ENCODE measurements around the gene PIAS1.
"Not testable (repeated sequence)": the region's sequence is repeated elsewhere in the genome, so short reads cannot be mapped to it uniquely, and the experiment has no call there.

The PIAS1 gene

GRCh38 chr15:68053701-68054627 is at the start of gene PIAS1:
TSS of gene PIAS1 (plus strand) at chr15:68054315. CDS start at chr15:68054327, 12 bp downstream.
- Histone ChIP-seq H3K27me3 (ENCODE audit: control insufficient read depth, insufficient read depth, low read length) (peaks cover 1% of the 10 kb centered on the region), H3K36me3 (ENCODE audit: control insufficient read depth, insufficient read depth, low read length) (no peaks in the 10 kb centered on the region), H3K4me1 (ENCODE audit: control insufficient read depth, insufficient read depth, low read length) (peaks cover 19% of the 10 kb centered on the region), H3K4me3 (ENCODE audit: low read length) (peak within 1 kb of the TSS; percentile 79), H3K9ac (ENCODE audit: low read length) (peak within 1 kb of the TSS; percentile 98), H3K9me3 (ENCODE audit: control insufficient read depth, low read length) (no peaks in the 10 kb centered on the region)

DNA sequence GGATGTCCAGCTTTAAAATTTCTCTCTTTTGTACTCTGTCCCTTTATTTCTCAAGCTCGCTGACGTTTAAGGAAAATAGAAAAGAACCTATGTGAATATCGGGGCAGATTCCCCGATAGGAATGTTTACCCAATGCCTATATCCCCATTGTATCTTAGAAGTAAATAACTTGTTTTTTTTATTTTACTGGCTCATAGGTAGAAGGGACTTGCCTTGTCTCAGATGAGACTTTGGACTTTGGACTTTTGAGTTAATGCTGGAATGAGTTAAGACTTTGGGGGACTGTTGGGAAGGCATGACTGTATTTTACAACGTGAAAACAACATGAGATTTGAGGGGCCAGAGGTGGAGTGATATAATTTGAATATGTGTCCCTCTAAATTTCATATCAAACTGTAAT is 46.5 kb upstream of the PIAS1 start:
- H3K4me3 ChIP-seq (ENCODE audit: low read length); H3K4me1 ChIP-seq (ENCODE audit: control insufficient read depth, insufficient read depth, low read length); H3K36me3 ChIP-seq (ENCODE audit: control insufficient read depth, insufficient read depth, low read length); H3K9ac ChIP-seq (ENCODE audit: low read length); H3K27me3 ChIP-seq (ENCODE audit: control insufficient read depth, insufficient read depth, low read length); H3K9me3 ChIP-seq (ENCODE audit: control insufficient read depth, low read length): not testable (repeated sequence)

DNA sequence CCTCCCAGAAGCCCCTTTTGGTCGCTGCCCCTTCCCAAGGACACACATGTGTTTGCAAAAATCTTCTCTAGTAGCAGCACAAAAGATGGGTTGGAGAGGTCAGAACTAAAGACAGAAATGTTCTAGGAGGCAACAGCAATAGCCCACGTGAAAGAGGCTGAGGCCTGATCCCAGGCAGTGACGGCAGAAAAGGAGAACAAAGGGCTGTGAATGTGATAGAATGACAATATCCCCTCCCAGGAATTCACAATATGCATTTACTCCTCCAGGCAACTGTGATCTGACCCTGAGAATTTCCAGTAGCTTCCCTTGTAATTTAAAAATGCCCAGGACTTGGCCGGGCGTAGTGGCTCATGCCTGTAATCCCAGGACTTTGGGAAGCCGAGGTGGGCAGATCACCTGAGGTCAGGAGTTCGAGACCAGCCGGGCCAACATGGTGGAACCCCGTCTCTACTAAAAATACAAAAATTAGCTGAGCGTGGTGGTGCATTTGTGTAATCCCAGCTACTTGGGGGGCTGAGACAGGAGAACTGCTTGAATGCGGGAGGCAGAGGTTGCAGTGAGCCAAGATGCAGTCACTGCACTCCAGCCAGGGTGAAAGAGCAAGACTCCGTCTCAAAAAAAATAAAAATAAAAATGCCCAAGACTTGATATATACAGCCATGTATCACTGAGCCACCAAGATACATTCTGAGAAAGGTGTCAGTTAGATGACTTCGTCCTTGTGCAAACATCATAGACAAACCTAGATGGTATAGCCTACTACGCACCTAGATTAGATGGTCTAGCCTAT is 43.6 kb upstream of the PIAS1 start:
- no peak overlapping the region for H3K9ac ChIP-seq (ENCODE audit: low read length)
- no peak overlapping the region for H3K4me3 ChIP-seq (ENCODE audit: low read length)
- no peaks in the 10 kb centered on the region for H3K9me3 ChIP-seq (ENCODE audit: control insufficient read depth, low read length)
- no peaks in the 10 kb centered on the region for H3K27me3 ChIP-seq (ENCODE audit: control insufficient read depth, insufficient read depth, low read length)
- peaks cover 19% of the 10 kb centered on the region for H3K4me1 ChIP-seq (ENCODE audit: control insufficient read depth, insufficient read depth, low read length)
- H3K36me3 ChIP-seq (ENCODE audit: control insufficient read depth, insufficient read depth, low read length), result no peaks in the 10 kb centered on the region

- Histone ChIP-seq H3K36me3 (ENCODE audit: control insufficient read depth, insufficient read depth, low read length) (no peaks in the 10 kb centered on the region), H3K4me1 (ENCODE audit: control insufficient read depth, insufficient read depth, low read length) (peaks cover 19% of the 10 kb centered on the region), H3K4me3 (ENCODE audit: low read length) (no peak overlapping the region), H3K9me3 (ENCODE audit: control insufficient read depth, low read length) (no peaks in the 10 kb centered on the region), H3K27me3 (ENCODE audit: control insufficient read depth, insufficient read depth, low read length) (no peaks in the 10 kb centered on the region), H3K9ac (ENCODE audit: low read length) (no peak overlapping the region)
These were observed 41.2 kb upstream of the PIAS1 start for GRCh38 chr15:68012911-68013310.

DNA sequence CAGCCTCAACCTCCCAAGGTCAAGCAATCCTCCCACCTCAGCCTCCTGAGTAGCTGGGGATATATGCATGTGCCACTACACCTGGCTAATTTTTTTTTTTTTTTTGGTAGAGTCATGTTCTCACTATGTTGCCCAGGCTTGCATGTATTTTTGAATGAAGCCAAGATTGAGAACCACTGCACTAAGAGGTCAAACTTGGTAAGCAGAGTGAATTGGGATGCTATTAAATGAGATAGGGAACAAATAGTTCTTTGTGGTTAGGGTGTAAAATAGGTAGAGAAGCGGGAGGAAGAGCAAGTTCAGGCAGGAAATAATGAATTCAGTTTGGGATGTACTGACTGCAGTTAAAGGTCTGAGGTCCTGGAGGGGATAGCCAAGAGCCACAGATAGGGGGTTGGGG is 39.9 kb upstream of the PIAS1 start:
- no peak overlapping the region for H3K4me3 ChIP-seq (ENCODE audit: low read length)
- H3K4me1 ChIP-seq (ENCODE audit: control insufficient read depth, insufficient read depth, low read length), result peaks cover 19% of the 10 kb centered on the region
- H3K36me3 ChIP-seq (ENCODE audit: control insufficient read depth, insufficient read depth, low read length), result no peaks in the 10 kb centered on the region
- no peaks in the 10 kb centered on the region for H3K27me3 ChIP-seq (ENCODE audit: control insufficient read depth, insufficient read depth, low read length)
- no peaks in the 10 kb centered on the region for H3K9me3 ChIP-seq (ENCODE audit: control insufficient read depth, low read length)
- H3K9ac ChIP-seq (ENCODE audit: low read length), result no peak overlapping the region

- no peak overlapping the region for H3K9ac ChIP-seq (ENCODE audit: low read length)
- no peaks in the 10 kb centered on the region for H3K27me3 ChIP-seq (ENCODE audit: control insufficient read depth, insufficient read depth, low read length)
- H3K4me3 ChIP-seq (ENCODE audit: low read length), result no peak overlapping the region
- H3K9me3 ChIP-seq (ENCODE audit: control insufficient read depth, low read length), result no peaks in the 10 kb centered on the region
- H3K4me1 ChIP-seq (ENCODE audit: control insufficient read depth, insufficient read depth, low read length), result peaks cover 21% of the 10 kb centered on the region
- no peaks in the 10 kb centered on the region for H3K36me3 ChIP-seq (ENCODE audit: control insufficient read depth, insufficient read depth, low read length)
These were observed 38.9 kb upstream of the PIAS1 start for GRCh38 chr15:68015244-68015643.

DNA sequence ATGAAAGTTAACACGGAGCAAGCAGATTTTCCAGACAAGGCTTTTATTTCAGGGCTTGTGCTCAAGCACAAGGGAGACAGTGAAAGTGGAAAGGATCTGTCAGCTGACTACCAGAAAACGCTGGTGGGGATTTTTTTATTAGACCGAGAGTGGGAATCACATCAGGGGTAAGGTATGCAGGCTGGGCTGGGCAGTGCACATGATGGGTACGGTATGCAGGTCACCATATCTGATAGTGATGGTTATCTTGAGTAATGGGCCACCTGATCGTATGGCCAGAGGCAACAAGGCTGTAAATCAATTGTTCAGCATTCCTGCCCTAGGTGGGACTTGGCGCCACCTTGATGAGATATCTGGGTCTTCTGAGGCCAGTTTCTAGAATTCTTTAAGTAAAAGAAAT is 36.9 kb upstream of the PIAS1 start:
- H3K27me3 ChIP-seq (ENCODE audit: control insufficient read depth, insufficient read depth, low read length), result no peaks in the 10 kb centered on the region
- no peaks in the 10 kb centered on the region for H3K9me3 ChIP-seq (ENCODE audit: control insufficient read depth, low read length)
- H3K36me3 ChIP-seq (ENCODE audit: control insufficient read depth, insufficient read depth, low read length), result no peaks in the 10 kb centered on the region
- H3K4me1 ChIP-seq (ENCODE audit: control insufficient read depth, insufficient read depth, low read length), result peaks cover 23% of the 10 kb centered on the region
- no peak overlapping the region for H3K4me3 ChIP-seq (ENCODE audit: low read length)
- no peak overlapping the region for H3K9ac ChIP-seq (ENCODE audit: low read length)

DNA sequence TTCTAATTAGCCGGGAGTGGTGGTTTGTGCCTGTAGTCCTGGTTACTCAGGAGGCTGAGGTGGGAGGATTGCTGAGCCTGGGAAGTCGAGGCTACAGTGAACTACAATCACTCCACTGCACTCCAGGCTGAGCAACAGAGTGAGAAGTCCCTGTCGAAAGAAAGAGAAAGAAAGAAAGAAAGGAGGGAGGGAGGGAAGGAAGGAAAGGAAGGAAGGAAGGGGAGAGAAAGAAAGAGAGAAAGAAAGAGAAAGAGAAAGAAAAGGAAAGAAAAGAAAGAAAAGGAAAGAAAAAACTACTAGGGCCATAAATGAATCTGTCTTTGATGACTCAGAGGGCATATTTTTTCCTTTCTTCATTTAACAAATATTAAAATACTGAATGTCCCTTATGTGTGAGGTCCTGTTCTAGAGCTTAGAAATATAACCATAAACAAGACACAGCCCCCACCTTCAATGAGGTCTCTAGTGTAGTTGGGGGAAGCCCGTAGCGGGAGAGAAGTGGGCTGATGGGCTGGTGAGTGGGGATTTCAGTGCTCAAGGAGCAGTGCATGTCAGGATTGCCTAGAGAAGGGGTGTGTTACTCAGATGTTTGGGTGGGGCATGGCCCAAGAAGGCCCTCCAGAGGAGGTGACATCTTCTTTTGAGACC is 35.2 kb upstream of the PIAS1 start:
- Histone ChIP-seq H3K4me3 (ENCODE audit: low read length) (no peak overlapping the region), H3K4me1 (ENCODE audit: control insufficient read depth, insufficient read depth, low read length) (peaks cover 8% of the 10 kb centered on the region), H3K36me3 (ENCODE audit: control insufficient read depth, insufficient read depth, low read length) (no peaks in the 10 kb centered on the region), H3K27me3 (ENCODE audit: control insufficient read depth, insufficient read depth, low read length) (no peaks in the 10 kb centered on the region), H3K9me3 (ENCODE audit: control insufficient read depth, low read length) (no peaks in the 10 kb centered on the region), H3K9ac (ENCODE audit: low read length) (no peak overlapping the region)

- H3K36me3 ChIP-seq (ENCODE audit: control insufficient read depth, insufficient read depth, low read length), result no peaks in the 10 kb centered on the region
- H3K9ac ChIP-seq (ENCODE audit: low read length), result peak overlapping the region; percentile 14
- H3K4me3 ChIP-seq (ENCODE audit: low read length), result no peak overlapping the region
- H3K9me3 ChIP-seq (ENCODE audit: control insufficient read depth, low read length), result no peaks in the 10 kb centered on the region
- no peaks in the 10 kb centered on the region for H3K27me3 ChIP-seq (ENCODE audit: control insufficient read depth, insufficient read depth, low read length)
- peaks cover 8% of the 10 kb centered on the region for H3K4me1 ChIP-seq (ENCODE audit: control insufficient read depth, insufficient read depth, low read length)
These were observed 34.1 kb upstream of the PIAS1 start for GRCh38 chr15:68019814-68020525.

- no peak overlapping the region for H3K4me3 ChIP-seq (ENCODE audit: low read length)
- H3K4me1 ChIP-seq (ENCODE audit: control insufficient read depth, insufficient read depth, low read length), result peaks cover 8% of the 10 kb centered on the region
- H3K9me3 ChIP-seq (ENCODE audit: control insufficient read depth, low read length), result no peaks in the 10 kb centered on the region
- no peaks in the 10 kb centered on the region for H3K36me3 ChIP-seq (ENCODE audit: control insufficient read depth, insufficient read depth, low read length)
- no peak overlapping the region for H3K9ac ChIP-seq (ENCODE audit: low read length)
- no peaks in the 10 kb centered on the region for H3K27me3 ChIP-seq (ENCODE audit: control insufficient read depth, insufficient read depth, low read length)
These were observed 33.4 kb upstream of the PIAS1 start for GRCh38 chr15:68020685-68021084.

- Histone ChIP-seq H3K9ac (ENCODE audit: low read length) (no peak overlapping the region), H3K36me3 (ENCODE audit: control insufficient read depth, insufficient read depth, low read length) (no peaks in the 10 kb centered on the region), H3K4me1 (ENCODE audit: control insufficient read depth, insufficient read depth, low read length) (peaks cover 17% of the 10 kb centered on the region), H3K27me3 (ENCODE audit: control insufficient read depth, insufficient read depth, low read length) (no peaks in the 10 kb centered on the region), H3K9me3 (ENCODE audit: control insufficient read depth, low read length) (no peaks in the 10 kb centered on the region), H3K4me3 (ENCODE audit: low read length) (no peak overlapping the region)
These were observed 32.1 kb upstream of the PIAS1 start for GRCh38 chr15:68022061-68022460.
